ENCODE results near the gene ARHGAP26.
A peak's percentile ranks its signal among the peaks of the same experiment; 100 is the strongest.

The ARHGAP26 gene

GRCh38 chr5:142981475-142981874 lies 211.3 kb downstream of the ARHGAP26 start:
- Histone ChIP-seq H3K36me3 (ENCODE audit: control insufficient read depth in 1 of 2, insufficient read depth in 2 of 2, low read depth in 1 of 2, low read length in 2 of 2) (no peaks in the 10 kb centered on the region), H2AK5ac (ENCODE audit: low read length, severe bottlenecking) (peak overlapping the region; percentile 90), H3K23ac (ENCODE audit: low read length in 2 of 2) (no peak overlapping the region), H3K27me3 (ENCODE audit: control insufficient read depth in 1 of 2, insufficient read depth in 1 of 2, low read length in 2 of 2) (no peaks in the 10 kb centered on the region), H2BK5ac (ENCODE audit: low read depth, low read length, poor library complexity, severe bottlenecking) (no peak overlapping the region), H3K27ac (ENCODE audit: low read length, poor library complexity, severe bottlenecking) (peak overlapping the region; percentile 94), H2BK120ac (ENCODE audit: low read depth, low read length) (no peak overlapping the region), H3K9me3 (ENCODE audit: control insufficient read depth, low read length) (no peaks in the 10 kb centered on the region), H3K14ac (ENCODE audit: low read length in 2 of 2) (no peak overlapping the region), H2AFZ (ENCODE audit: low read depth, low read length) (no peak overlapping the region), H3K4ac (ENCODE audit: low read depth in 1 of 2, low read length in 2 of 2) (peak overlapping the region in 1 of 2 experiments; percentile 78), H2BK12ac (ENCODE audit: low read length in 2 of 2) (peak overlapping the region; percentile 34 to 71), H4K8ac (ENCODE audit: low read length) (no peak overlapping the region), H4K91ac (ENCODE audit: low read length) (no peak overlapping the region), H3K4me1 (ENCODE audit: control insufficient read depth, insufficient read depth, low read depth, low read length) (peaks cover 18% of the 10 kb centered on the region), H3K9ac (ENCODE audit: low read length) (no peak overlapping the region), H3K18ac (ENCODE audit: low read depth in 1 of 2, low read length in 2 of 2) (peak overlapping the region in 1 of 2 experiments; percentile 87), H3K4me3 (ENCODE audit: insufficient read depth in 1 of 2, low read depth in 1 of 2, low read length in 2 of 2) (no peak overlapping the region), H3K79me1 (replicated peaks; ENCODE audit: low read length, poor library complexity, severe bottlenecking) (peaks cover 8% of the 10 kb centered on the region), H3K4me2 (ENCODE audit: low read length, poor library complexity, severe bottlenecking) (no peak overlapping the region), H2BK15ac (ENCODE audit: low read depth, poor library complexity, severe bottlenecking) (no peak overlapping the region)
- DNase-seq = no peak
- WGBS = 52% methylated on average over 4 of the region's 5 CpGs

- H2AK5ac ChIP-seq (ENCODE audit: low read length, severe bottlenecking) = peak overlapping the region; percentile 92
- H3K18ac ChIP-seq (ENCODE audit: low read depth in 1 of 2, low read length in 2 of 2) = peak overlapping the region; percentile 44 to 75
- peak overlapping the region; percentile 95 for H2BK15ac ChIP-seq (ENCODE audit: low read depth, poor library complexity, severe bottlenecking)
- peak overlapping the region; percentile 86 for H4K91ac ChIP-seq (ENCODE audit: low read length)
- no peaks in the 10 kb centered on the region for H3K9me3 ChIP-seq (ENCODE audit: control insufficient read depth, low read length)
- no peak overlapping the region for H2AFZ ChIP-seq (ENCODE audit: low read depth, low read length)
- peaks cover 8% of the 10 kb centered on the region for H3K79me1 ChIP-seq (replicated peaks; ENCODE audit: low read length, poor library complexity, severe bottlenecking)
- peak; percentile 60 for DNase-seq
- WGBS = 37% methylated on average over 6 of the region's 6 CpGs
- H3K9ac ChIP-seq (ENCODE audit: low read length) = peak overlapping the region; percentile 40
- H2BK120ac ChIP-seq (ENCODE audit: low read depth, low read length) = peak overlapping the region; percentile 64
- peak overlapping the region; percentile 68 to 78 for H3K4ac ChIP-seq (ENCODE audit: low read depth in 1 of 2, low read length in 2 of 2)
- no peaks in the 10 kb centered on the region for H3K27me3 ChIP-seq (ENCODE audit: control insufficient read depth in 1 of 2, insufficient read depth in 1 of 2, low read length in 2 of 2)
- H4K8ac ChIP-seq (ENCODE audit: low read length) = peak overlapping the region; percentile 43
- H3K14ac ChIP-seq (ENCODE audit: low read length in 2 of 2) = peak overlapping the region in 1 of 2 experiments; percentile 6
- H3K4me1 ChIP-seq (ENCODE audit: control insufficient read depth, insufficient read depth, low read depth, low read length) = peaks cover 15% of the 10 kb centered on the region
- H3K4me3 ChIP-seq (ENCODE audit: insufficient read depth in 1 of 2, low read depth in 1 of 2, low read length in 2 of 2) = peak overlapping the region in 1 of 2 experiments; percentile 15
- no peak overlapping the region for H3K23ac ChIP-seq (ENCODE audit: low read length in 2 of 2)
- H2BK5ac ChIP-seq (ENCODE audit: low read depth, low read length, poor library complexity, severe bottlenecking) = peak overlapping the region; percentile 51
- peak overlapping the region; percentile 94 for H3K27ac ChIP-seq (ENCODE audit: low read length, poor library complexity, severe bottlenecking)
- no peaks in the 10 kb centered on the region for H3K36me3 ChIP-seq (ENCODE audit: control insufficient read depth in 1 of 2, insufficient read depth in 2 of 2, low read depth in 1 of 2, low read length in 2 of 2)
- H2BK12ac ChIP-seq (ENCODE audit: low read length in 2 of 2) = peak overlapping the region; percentile 92 to 98
- H3K4me2 ChIP-seq (ENCODE audit: low read length, poor library complexity, severe bottlenecking) = no peak overlapping the region
These were observed 212.0 kb downstream of the ARHGAP26 start for GRCh38 chr5:142981886-142982820.

GRCh38 chr5:142982821-142983200 lies 212.6 kb downstream of the ARHGAP26 start:
- peak overlapping the region; percentile 92 for H2AK5ac ChIP-seq (ENCODE audit: low read length, severe bottlenecking)
- no peak overlapping the region for H3K23ac ChIP-seq (ENCODE audit: low read length in 2 of 2)
- H3K14ac ChIP-seq (ENCODE audit: low read length in 2 of 2) = peak overlapping the region in 1 of 2 experiments; percentile 67
- no peaks in the 10 kb centered on the region for H3K36me3 ChIP-seq (ENCODE audit: control insufficient read depth in 1 of 2, insufficient read depth in 2 of 2, low read depth in 1 of 2, low read length in 2 of 2)
- H3K4me2 ChIP-seq (ENCODE audit: low read length, poor library complexity, severe bottlenecking) = no peak overlapping the region
- peak overlapping the region; percentile 94 for H3K27ac ChIP-seq (ENCODE audit: low read length, poor library complexity, severe bottlenecking)
- no peak overlapping the region for H2AFZ ChIP-seq (ENCODE audit: low read depth, low read length)
- H2BK5ac ChIP-seq (ENCODE audit: low read depth, low read length, poor library complexity, severe bottlenecking) = no peak overlapping the region
- H3K4me1 ChIP-seq (ENCODE audit: control insufficient read depth, insufficient read depth, low read depth, low read length) = peaks cover 15% of the 10 kb centered on the region
- H3K9ac ChIP-seq (ENCODE audit: low read length) = peak overlapping the region; percentile 40
- H3K4ac ChIP-seq (ENCODE audit: low read depth in 1 of 2, low read length in 2 of 2) = peak overlapping the region; percentile 68 to 78
- peak overlapping the region; percentile 86 for H4K91ac ChIP-seq (ENCODE audit: low read length)
- H2BK12ac ChIP-seq (ENCODE audit: low read length in 2 of 2) = peak overlapping the region; percentile 92 to 98
- peak overlapping the region; percentile 43 for H4K8ac ChIP-seq (ENCODE audit: low read length)
- DNase-seq = no peak
- peaks cover 8% of the 10 kb centered on the region for H3K79me1 ChIP-seq (replicated peaks; ENCODE audit: low read length, poor library complexity, severe bottlenecking)
- no peaks in the 10 kb centered on the region for H3K9me3 ChIP-seq (ENCODE audit: control insufficient read depth, low read length)
- no peak overlapping the region for H2BK120ac ChIP-seq (ENCODE audit: low read depth, low read length)
- H3K27me3 ChIP-seq (ENCODE audit: control insufficient read depth in 1 of 2, insufficient read depth in 1 of 2, low read length in 2 of 2) = no peaks in the 10 kb centered on the region
- peak overlapping the region in 1 of 2 experiments; percentile 15 for H3K4me3 ChIP-seq (ENCODE audit: insufficient read depth in 1 of 2, low read depth in 1 of 2, low read length in 2 of 2)
- H3K18ac ChIP-seq (ENCODE audit: low read depth in 1 of 2, low read length in 2 of 2) = peak overlapping the region; percentile 14 to 44
- peak overlapping the region; percentile 95 for H2BK15ac ChIP-seq (ENCODE audit: low read depth, poor library complexity, severe bottlenecking)
- 93% methylated on average over 4 of the region's 4 CpGs for WGBS

GRCh38 chr5:142984011-142984410 lies 213.8 kb downstream of the ARHGAP26 start:
- no peak overlapping the region for H3K9ac ChIP-seq (ENCODE audit: low read length)
- no peaks in the 10 kb centered on the region for H3K36me3 ChIP-seq (ENCODE audit: control insufficient read depth in 1 of 2, insufficient read depth in 2 of 2, low read depth in 1 of 2, low read length in 2 of 2)
- no peak overlapping the region for H4K8ac ChIP-seq (ENCODE audit: low read length)
- peak overlapping the region; percentile 16 for H3K27ac ChIP-seq (ENCODE audit: low read length, poor library complexity, severe bottlenecking)
- H3K23ac ChIP-seq (ENCODE audit: low read length in 2 of 2) = no peak overlapping the region
- H3K4me1 ChIP-seq (ENCODE audit: control insufficient read depth, insufficient read depth, low read depth, low read length) = peaks cover 15% of the 10 kb centered on the region
- H3K14ac ChIP-seq (ENCODE audit: low read length in 2 of 2) = peak overlapping the region in 1 of 2 experiments; percentile 3
- peak overlapping the region in 1 of 2 experiments; percentile 77 for H2BK12ac ChIP-seq (ENCODE audit: low read length in 2 of 2)
- no peaks in the 10 kb centered on the region for H3K27me3 ChIP-seq (ENCODE audit: control insufficient read depth in 1 of 2, insufficient read depth in 1 of 2, low read length in 2 of 2)
- no CpG with 5 or more reads among the region's 1 CpG for WGBS
- H3K4me2 ChIP-seq (ENCODE audit: low read length, poor library complexity, severe bottlenecking) = no peak overlapping the region
- H2BK120ac ChIP-seq (ENCODE audit: low read depth, low read length) = no peak overlapping the region
- H4K91ac ChIP-seq (ENCODE audit: low read length) = no peak overlapping the region
- no peak overlapping the region for H2BK15ac ChIP-seq (ENCODE audit: low read depth, poor library complexity, severe bottlenecking)
- no peaks in the 10 kb centered on the region for H3K9me3 ChIP-seq (ENCODE audit: control insufficient read depth, low read length)
- H2AFZ ChIP-seq (ENCODE audit: low read depth, low read length) = peak overlapping the region; percentile 46
- peak; percentile 61 for DNase-seq
- H3K4ac ChIP-seq (ENCODE audit: low read depth in 1 of 2, low read length in 2 of 2) = no peak overlapping the region
- no peak overlapping the region for H2BK5ac ChIP-seq (ENCODE audit: low read depth, low read length, poor library complexity, severe bottlenecking)
- peak overlapping the region; percentile 23 to 37 for H3K18ac ChIP-seq (ENCODE audit: low read depth in 1 of 2, low read length in 2 of 2)
- H2AK5ac ChIP-seq (ENCODE audit: low read length, severe bottlenecking) = no peak overlapping the region
- H3K4me3 ChIP-seq (ENCODE audit: insufficient read depth in 1 of 2, low read depth in 1 of 2, low read length in 2 of 2) = no peak overlapping the region
- peaks cover 8% of the 10 kb centered on the region for H3K79me1 ChIP-seq (replicated peaks; ENCODE audit: low read length, poor library complexity, severe bottlenecking)
